Stimulated activated naive CD4-positive, alpha-beta T cell (primary cell): ENCODE results near the gene CEP135.
"Not testable (repeated sequence)": the region's sequence is repeated elsewhere in the genome, so short reads cannot be mapped to it uniquely, and the experiment has no call there.

Experiments
- DNase-seq, 6 experiments: peaks; one replicate each; lab custom pipeline; 2025; lab: John Stamatoyannopoulos, UW

Gene CEP135, protein sequence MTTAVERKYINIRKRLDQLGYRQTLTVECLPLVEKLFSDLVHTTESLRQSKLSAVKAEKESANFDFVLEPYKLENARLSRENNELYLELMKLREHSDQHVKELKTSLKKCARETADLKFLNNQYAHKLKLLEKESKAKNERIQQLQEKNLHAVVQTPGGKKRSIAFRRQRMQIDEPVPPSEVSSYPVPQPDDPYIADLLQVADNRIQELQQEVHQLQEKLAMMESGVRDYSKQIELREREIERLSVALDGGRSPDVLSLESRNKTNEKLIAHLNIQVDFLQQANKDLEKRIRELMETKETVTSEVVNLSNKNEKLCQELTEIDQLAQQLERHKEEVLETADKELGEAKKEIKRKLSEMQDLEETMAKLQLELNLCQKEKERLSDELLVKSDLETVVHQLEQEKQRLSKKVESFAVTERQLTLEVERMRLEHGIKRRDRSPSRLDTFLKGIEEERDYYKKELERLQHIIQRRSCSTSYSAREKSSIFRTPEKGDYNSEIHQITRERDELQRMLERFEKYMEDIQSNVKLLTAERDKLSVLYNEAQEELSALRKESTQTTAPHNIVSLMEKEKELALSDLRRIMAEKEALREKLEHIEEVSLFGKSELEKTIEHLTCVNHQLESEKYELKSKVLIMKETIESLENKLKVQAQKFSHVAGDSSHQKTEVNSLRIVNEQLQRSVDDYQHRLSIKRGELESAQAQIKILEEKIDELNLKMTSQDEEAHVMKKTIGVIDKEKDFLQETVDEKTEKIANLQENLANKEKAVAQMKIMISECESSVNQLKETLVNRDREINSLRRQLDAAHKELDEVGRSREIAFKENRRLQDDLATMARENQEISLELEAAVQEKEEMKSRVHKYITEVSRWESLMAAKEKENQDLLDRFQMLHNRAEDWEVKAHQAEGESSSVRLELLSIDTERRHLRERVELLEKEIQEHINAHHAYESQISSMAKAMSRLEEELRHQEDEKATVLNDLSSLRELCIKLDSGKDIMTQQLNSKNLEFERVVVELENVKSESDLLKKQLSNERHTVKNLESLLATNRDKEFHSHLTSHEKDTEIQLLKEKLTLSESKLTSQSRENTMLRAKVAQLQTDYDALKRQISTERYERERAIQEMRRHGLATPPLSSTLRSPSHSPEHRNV

DNA sequence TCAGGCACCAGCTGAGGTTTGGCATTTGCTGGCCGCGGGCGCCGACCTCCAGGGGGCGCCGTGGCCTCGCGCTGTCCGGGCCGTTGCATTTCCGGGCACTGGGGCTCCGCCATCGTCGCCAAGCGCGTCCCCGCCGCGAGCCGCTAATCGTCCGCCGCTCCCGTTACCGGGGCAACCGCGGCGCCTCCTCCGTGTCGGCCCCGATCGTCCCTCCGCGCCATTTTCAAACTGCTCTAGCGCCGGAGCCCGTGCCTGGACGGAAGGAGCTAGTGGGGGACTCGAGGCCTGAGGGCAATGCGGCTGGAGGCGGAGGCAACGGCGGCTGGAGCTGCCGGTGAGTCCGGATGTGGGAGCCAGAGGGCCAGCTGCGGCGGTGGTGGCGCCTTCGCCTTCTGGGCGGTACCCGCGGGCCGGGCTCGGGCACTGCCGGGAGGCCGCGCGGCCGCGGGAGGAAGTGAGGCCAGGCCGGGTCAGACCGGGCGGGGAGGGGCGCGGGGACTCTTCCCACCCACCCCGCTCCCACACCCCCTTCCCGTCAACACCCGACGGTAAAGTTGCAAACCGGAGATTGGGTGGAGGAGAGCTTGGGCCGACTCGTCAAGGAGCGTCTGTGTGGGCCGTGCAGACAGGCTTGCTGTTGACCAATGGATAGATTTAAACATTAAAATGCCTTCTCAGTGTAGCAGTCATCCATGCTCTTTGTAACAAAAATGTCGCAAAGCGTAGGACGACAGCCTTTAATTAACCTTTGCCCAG, at the start of gene CEP135:
Gene CEP135, plus strand, starts transcription at position 220 of the 756 bp plus-strand sequence. CDS start 3,186 bp downstream, outside the sequence.
- DNase-seq = peak; percentile 73 to 90 (median 84)

DNA sequence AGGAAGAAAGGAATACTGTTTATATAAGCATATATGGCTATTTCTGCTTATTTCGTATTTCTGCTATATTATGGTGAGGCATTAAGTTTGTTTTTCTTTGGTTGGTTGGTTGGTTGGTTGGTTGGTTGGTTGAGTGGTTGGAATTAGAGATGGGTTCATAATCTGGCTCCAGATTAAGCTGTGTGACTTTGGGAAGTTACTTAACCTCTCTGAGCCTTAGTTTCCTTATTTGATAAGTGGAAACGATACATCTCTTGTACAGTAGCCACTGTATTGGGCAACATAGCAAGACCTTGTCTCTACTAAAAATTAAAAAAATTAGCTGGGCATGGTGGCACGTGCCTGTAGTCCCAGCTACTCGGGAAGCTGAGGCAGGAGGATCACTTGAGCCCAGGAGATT, 46.1 kb upstream of the CEP135 start:
- no peak for DNase-seq

DNA sequence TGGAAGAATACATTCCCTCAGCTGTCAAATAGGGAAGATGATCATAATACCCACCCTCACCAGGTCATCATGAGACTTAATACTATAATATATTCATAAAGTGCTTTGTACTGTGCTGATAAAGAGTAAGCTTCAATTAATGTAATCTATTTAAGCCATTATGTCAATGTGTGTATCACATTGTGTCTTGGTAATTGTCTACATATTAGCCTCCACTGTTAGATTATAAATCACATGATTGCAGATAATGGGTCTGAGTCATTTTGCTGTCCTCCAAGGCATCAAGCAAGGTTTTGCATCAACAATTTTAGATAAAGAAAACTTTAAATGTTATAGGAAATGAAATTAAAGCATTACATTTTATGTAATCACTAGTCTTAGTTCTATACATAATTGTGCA, 45.2 kb upstream of the CEP135 start:
- DNase-seq = no peak

DNA sequence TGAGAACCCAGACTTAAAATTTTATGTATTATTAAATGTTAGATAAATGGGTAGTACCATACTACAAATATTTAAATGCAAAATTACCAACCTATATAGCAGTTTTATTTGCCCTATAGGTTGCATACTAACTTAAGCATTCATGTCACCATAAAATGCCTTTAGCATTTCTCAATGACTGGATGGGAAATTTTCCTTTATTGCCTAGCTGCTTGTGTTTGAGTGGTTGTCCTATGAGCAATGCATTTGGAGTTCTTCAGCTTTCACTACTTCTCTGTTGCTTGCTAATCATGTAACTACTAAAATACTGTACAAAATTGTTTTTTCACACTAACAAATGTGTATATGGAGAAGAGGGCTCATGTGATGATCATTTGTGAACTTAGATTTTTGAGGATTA, 44.2 kb upstream of the CEP135 start:
- no peak for DNase-seq

DNA sequence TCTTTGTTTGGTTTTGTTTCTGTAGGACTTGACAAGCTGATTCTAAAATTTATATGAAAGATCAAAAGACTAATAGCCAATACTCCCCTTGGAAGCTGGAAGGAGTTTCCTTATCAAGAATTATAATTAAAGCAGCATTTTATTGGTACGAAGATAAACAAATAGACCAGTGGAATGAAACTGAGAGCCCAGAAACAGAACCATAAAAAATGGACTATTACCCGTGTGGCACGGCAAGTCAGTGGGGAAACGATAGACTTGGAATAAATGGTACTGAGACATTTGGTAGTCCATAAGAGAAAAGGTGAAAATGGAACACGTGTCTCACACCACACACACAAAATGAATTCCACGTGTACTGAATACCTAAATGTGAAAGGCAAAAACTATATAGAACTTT, 42.4 kb upstream of the CEP135 start:
- DNase-seq = no peak

DNA sequence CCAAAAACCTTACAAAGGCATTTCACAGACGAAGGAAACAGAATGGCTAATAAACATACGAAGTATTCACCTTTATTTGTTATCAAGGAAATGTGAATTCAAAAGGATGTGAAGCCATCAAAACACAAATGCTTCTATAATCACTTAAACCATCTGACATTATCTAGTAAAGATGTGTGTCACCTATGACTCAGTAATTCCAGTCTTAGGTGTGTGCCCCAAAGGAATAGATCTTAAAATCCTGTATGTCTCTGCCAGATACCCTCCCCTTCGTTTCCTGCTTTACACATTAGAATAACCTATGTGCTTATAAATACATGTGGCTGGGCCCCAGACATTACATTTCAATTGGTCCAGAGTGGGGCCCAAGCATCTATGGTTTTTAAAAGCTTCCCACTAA, 41.8 kb upstream of the CEP135 start:
- no peak for DNase-seq

DNA sequence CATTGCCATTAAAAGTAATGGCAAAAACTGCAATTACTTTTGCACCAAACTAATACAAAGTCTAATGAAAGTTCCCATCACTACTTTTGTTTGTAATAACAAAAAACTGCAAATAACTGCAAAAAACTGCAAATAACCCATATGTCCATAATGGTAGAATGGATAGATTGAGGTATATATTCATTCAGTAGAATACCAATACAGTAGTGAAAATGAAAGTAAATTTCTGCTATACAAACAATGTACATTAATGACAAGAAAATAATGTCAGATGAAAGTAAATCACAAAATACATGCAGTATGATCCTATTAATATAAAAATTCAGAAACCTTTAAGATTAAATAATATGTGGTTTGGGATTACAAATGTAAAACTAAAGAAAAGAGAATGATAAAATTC, 41.3 kb upstream of the CEP135 start:
- no peak for DNase-seq

DNA sequence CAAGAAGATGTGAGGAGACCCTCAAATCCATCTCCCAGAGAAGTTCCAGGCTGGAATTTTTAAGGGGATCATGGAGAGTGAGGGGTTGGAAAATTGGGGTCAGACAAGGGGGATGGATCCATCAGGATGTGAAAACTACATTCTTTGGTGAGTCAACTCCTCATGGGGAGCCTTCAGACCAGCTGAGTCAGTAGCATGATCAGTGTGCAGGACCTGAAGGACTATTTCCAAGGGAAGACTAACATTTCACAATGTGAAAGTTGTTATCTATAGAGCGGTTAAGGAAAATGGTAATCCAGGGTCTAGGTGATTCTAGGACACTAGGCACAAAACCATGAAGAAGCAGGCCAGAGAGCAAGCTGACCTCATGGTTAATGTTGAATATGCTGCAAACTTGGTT, 38.6 kb upstream of the CEP135 start:
- no peak for DNase-seq

DNA sequence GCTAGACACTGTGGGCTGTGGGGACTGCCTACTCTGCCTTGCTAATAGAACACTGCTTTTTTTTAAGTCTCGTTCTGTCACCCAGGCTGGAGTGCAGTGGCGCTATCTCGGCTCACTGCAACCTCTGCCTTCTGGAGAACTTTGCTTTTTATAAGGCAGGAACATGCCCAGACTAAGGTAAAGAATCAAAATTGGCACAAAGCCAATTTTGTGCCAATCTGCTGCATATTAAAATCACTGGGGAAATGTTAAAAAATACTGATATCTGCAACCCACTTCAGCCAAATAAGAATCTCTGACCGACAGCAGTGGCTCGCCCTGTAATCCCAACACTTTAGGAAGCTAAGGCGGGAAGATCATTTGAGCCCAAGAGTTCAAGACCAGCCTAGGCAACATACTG, 36.5 kb upstream of the CEP135 start:
- no peak for DNase-seq

DNA sequence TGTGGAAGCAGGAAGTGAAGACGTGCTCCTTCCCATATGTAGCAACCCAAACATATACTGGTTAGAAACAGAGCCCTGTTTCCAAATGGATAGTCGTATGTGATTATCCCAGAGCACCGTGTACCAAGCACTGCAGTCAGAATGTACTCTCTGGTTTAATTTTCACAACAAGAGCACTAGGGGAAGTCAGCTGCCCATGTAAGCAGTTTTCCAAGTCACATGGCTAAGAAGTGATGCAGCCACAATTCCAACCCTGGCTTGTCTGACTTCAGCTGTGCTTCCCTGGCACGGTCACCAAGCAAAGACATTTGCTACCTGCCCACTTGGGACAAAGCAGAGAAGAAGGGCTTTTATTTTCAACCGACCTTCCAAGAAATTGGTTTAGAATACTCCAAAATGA, 28.2 kb upstream of the CEP135 start:
- DNase-seq = no peak

DNA sequence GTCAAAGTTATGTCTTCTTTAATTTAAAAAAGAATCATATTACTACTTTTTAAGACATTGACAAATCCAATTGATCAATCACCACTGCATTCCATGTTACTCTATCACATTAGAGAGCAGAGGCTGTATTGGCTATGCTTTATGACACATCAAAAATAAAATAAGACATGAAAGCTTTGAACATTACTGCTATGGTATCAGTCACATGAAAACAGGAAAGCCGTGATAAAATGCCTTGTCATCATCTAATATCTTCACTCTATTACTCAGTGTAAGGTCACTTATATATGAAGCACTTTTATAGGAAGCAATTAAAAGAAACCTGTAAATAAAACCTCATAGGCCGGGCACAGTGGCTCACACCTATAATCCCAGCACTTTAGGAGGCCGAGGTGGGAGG, 27.7 kb upstream of the CEP135 start:
- no peak for DNase-seq

DNA sequence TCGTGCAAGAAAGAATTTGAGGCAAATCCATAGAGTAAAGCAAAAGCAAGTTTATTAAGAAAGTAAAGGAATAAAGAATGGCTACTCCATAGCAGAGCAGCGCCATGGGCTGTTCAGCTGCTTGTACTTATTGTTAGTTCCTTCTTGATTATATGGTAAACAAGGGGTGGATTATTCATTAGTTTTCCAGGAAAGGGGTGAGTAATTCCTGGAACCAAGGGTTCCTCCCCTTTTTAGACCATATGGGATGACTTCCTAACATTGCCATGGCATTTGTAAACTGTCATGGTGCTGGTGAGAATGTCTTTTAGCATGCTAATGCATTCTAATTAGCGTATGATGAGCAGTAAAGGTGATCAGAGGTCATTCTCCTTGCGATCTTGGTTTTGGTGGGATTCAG, 23.5 kb upstream of the CEP135 start:
- DNase-seq = no peak

DNA sequence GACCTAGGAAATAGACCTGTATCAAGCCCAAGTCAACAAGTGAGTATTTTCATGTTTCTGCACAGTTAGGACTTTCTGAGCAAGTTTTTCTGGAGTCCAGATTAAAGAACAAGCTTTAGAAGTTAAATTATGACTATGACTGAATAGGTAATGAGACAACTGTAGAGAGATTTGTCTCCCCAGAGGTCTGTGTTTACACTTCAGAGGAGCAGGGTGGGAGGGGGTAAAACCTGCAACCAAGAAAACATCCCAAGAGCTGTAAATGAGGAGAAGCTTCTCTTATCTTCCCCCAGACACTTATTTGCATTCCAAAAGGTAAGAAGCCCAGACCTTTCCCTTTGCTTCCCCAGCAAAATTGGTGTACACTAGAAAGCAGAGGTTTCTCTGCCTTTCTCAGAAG, 22.1 kb upstream of the CEP135 start:
- DNase-seq = no peak

DNA sequence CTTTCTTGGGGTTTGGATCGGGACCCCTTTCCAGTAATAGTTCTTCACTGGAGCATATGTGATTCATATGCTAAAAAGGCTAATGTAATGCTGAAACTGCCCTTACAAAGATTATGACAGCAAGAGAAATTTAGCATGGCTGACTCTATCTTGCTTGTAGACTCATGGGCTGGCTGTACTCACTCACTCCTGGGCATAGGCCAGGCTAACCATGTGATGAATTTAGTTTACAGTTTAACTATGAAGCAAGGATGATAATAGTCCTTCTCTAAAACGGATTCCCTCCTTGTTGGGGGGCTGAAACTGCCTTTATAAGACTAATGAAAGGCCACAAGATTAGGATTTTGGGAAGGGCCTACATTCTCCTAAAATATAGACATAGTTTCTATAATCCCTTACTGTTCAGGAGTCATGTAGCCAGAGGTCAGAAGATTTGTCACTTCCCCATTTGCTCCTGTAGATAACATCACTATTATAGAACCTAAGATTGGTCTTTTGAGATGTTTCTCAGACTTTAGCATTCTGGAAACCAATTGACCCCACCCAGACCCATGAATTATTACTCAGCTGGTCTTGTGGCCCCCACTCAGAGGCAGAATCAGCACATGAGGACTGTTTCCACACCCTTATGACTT, 20.8 kb upstream of the CEP135 start:
- DNase-seq = no peak

DNA sequence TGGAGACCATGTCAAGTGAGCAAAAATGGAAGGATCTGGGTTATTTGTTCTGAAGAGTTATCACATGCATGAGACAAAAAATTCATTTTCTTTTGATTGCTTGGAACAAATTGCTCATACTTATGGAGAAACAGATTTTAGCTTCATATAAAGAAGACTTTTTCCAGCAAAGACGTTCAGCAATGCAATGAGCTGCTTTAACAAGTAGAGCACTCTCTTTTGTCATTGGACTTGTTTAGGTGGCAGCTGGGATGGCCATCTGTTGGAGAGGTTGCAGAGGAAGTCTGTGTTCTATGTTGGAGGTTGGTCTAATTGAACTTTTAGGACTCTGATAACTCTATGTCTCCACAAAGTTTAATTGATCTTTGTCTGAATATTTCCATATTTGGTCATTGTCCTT, 19.9 kb upstream of the CEP135 start:
- no peak for DNase-seq

DNA sequence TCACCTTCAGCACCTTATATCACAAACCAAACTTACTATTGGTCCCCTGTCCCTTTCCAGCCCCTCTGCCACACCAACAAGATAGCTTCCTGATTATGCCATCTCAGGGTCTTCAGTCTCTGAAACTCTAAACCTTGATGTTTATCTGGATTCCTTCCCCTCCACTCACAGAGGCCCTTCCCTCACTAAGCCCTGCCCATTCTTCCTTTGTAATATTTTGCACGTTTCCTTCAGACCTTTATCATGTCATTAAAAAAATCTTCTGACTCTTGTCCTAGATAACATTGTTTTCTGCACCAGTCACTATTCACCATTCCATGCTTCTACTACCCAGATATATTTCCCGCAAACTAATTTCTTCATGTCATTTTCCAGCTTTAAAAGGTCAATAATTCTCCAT, 17.7 kb upstream of the CEP135 start:
- DNase-seq = no peak

DNA sequence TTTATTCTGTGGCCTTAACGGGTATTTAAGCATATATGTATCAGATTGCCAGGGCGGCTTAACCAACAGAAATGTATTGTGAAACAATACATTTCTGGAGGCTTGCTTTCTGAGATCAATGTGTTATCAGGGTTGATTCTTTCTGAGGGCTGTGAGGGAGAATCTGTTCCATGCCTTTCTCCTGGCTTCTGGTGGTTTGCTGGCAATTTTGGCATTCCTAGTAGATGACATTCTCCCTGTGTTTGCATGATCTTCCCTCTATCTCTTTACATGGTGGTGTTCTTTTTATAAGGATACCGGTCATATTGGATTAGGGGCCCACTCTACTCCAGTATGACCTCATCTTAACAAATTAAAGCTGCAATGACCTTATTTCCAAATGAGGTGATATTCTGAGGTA, 16.9 kb upstream of the CEP135 start:
- no peak for DNase-seq

DNA sequence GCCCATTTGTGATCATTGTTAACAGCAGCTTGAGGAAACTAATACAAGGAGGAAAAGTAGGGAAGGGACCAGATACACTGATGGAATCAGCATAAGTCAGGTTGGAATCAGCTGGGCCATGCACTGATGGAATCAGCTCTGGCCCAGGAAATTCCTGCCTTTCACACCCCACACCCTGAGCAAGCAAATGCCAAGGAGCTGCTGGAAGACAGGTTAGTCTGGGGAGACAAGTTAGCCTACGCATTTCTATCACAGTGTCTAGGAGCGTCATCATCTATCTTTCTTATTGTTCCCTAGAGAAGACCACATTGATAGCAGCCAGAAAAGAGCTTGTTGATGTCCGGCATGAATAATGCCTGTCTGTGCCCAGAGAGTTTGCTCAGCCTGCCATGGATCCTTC, 16.2 kb upstream of the CEP135 start:
- no peak for DNase-seq

DNA sequence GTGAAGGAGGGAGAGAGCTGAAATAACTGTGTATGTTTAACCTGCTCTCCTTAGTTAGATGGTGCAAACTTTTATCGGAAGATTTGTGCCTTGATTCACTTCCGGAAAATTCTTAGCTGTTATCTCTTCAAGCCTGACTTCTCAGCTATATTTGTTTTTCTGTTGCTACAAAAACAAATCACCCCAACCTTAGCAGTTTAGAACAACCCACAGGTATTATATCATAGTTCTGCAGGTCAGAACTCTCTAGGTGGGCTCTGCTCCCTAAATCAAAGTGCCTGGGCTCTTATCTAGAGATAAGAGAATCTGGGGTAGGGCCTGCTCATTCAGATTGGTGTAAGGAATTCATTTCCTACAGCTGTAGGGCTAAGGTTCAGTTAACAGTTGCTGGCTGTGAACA, 15.1 kb upstream of the CEP135 start:
- DNase-seq = no peak

DNA sequence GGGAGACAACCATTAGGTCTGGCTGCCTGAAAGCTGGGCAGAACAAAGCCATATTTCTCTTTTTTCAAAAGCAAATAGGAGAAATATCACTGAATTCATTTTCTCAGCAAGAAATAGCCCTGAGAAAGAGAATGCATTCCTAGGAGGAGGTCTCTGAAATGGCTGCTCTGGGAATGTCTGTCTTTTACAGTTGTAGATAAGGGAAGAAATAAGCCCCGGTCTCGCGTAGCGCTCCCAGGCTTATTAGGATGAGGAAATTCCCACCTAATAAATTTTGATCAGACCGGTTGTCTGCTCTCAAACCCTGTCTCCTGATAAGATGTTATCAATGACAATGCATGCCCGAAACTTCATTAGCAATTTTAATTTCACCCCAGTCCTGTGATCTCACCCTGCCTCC, 12.8 kb upstream of the CEP135 start:
- DNase-seq = not testable (repeated sequence)

DNA sequence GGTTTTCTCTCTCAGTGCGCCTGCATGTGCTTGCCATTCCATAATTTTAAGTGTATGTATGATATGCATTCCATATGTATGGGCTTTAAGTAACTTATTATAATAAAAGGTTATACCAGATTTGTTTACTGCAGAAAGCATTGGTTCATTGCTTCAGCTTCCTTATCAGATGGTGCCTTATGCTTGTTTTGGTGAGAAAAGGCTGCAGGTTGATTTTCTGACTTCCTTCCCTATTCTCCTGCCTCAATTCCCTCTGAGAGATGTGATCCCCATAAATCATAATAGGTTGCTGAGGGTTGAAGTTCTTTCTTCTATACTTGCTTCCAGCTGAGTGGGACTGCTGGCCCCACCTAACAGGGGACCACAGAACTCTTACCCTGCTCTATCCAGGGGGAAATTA, 10.3 kb upstream of the CEP135 start:
- no peak for DNase-seq

DNA sequence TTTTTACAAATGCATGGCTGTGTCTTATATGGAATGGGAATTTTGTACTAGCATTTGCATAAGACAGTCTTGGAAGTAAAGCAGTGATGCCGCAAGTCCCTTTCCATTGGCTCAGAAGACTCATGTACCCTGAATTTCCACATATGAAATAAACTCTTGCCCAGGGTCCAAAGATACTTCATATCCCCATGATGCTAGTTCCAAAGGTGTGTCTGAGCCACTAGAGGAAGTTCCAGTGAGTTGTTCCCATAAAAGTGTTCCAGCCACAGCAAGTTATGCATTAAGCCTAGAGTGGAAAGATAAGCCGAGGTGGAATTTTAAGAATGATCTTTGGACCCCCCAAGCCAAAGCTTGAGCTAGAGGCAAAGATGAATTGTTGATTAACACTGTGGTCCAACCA, 9.3 kb upstream of the CEP135 start:
- DNase-seq = no peak
